Epithelial cell of alveolus of lung (primary cell): ENCODE results near the gene KRTAP19-5. TPM values are rescaled to one million over a fixed set of nuclear protein-coding genes. Genes with fewer than 3 reads are reported as not detected.

Experiments used
- total RNA-seq: library from RNA; depleted of rRNA; stranded (reverse); fragments of >200 nt; gene quantifications from 2 replicates; pipeline ENCODE4 v1.2.1, GENCODE V29; 2015

The KRTAP19-5 gene
- not detected in 2 replicates for total RNA-seq

GRCh38 chr21:30502041-30502440, at the start of gene KRTAP19-5:
Gene KRTAP19-5 (minus strand): TSS chr21:30502141. CDS start chr21:30502090, 51 bp downstream.

GRCh38 chr21:30541764-30542163, 39.8 kb upstream of the KRTAP19-5 start, which contains the start of gene KRTAP19-6:
Gene KRTAP19-6 (minus strand): TSS chr21:30541864. CDS start chr21:30541833, 31 bp downstream.

GRCh38 chr21:30497065-30497464, 4.9 kb downstream of the KRTAP19-5 start, which contains the start of gene KRTAP19-4:
Gene KRTAP19-4 (minus strand): TSS chr21:30497165. CDS start chr21:30497110, 55 bp downstream.

GRCh38 chr21:30491963-30492428, 9.9 kb downstream of the KRTAP19-5 start, which contains the start of gene KRTAP19-3:
Gene KRTAP19-3 (minus strand): TSS chr21:30492013. CDS start chr21:30491957, 56 bp downstream.

GRCh38 chr21:30487336-30487735, 14.6 kb downstream of the KRTAP19-5 start, which contains the start of gene KRTAP19-2:
Gene KRTAP19-2 (minus strand): TSS chr21:30487436. CDS start chr21:30487348, 88 bp downstream.

GRCh38 chr21:30480145-30480544, 21.8 kb downstream of the KRTAP19-5 start, which contains the start of gene KRTAP19-1:
Gene KRTAP19-1 (minus strand): TSS chr21:30480367. CDS start chr21:30480317, 50 bp downstream.

Other genes starting within 250 kb of the KRTAP19-5 start
- not detected in 2 replicates for gene KRTAP24-1, start 219.2 kb downstream of the KRTAP19-5 start, total RNA-seq
- gene KRTAP25-1, start 212.6 kb downstream of the KRTAP19-5 start, total RNA-seq, result not detected in 2 replicates
- not detected in 2 replicates for gene KRTAP26-1, start 181.8 kb downstream of the KRTAP19-5 start, total RNA-seq
- not detected in 2 replicates for gene KRTAP27-1, start 164.4 kb downstream of the KRTAP19-5 start, total RNA-seq
- not detected in 2 replicates for gene KRTAP23-1, start 153.5 kb downstream of the KRTAP19-5 start, total RNA-seq
- gene KRTAP13-2, start 129.9 kb downstream of the KRTAP19-5 start, total RNA-seq, result not detected in 2 replicates
- gene KRTAP13-1, start 106.1 kb downstream of the KRTAP19-5 start, total RNA-seq, result not detected in 2 replicates
- gene KRTAP13-3, start 76.2 kb downstream of the KRTAP19-5 start, total RNA-seq, result not detected in 2 replicates
- not detected in 2 replicates for gene KRTAP13-4, start 71.9 kb downstream of the KRTAP19-5 start, total RNA-seq
- gene KRTAP15-1, start 61.9 kb downstream of the KRTAP19-5 start, total RNA-seq, result not detected in 2 replicates
- gene KRTAP19-1, start 21.8 kb downstream of the KRTAP19-5 start, total RNA-seq, result not detected in 2 replicates
- gene KRTAP19-2, start 14.7 kb downstream of the KRTAP19-5 start, total RNA-seq, result not detected in 2 replicates
- gene KRTAP19-3, start 10.1 kb downstream of the KRTAP19-5 start, total RNA-seq, result not detected in 2 replicates
- not detected in 2 replicates for gene KRTAP19-4, start 5.0 kb downstream of the KRTAP19-5 start, total RNA-seq
- not detected in 2 replicates for gene KRTAP19-6, start 39.7 kb upstream of the KRTAP19-5 start, total RNA-seq
- gene KRTAP19-7, start 59.2 kb upstream of the KRTAP19-5 start, total RNA-seq, result not detected in 2 replicates
- not detected in 2 replicates for gene KRTAP22-2, start 88.3 kb upstream of the KRTAP19-5 start, total RNA-seq
- not detected in 2 replicates for gene KRTAP6-3, start 90.3 kb upstream of the KRTAP19-5 start, total RNA-seq
- not detected in 2 replicates for gene KRTAP6-2, start 96.8 kb upstream of the KRTAP19-5 start, total RNA-seq
- not detected in 2 replicates for gene KRTAP22-1, start 98.9 kb upstream of the KRTAP19-5 start, total RNA-seq
- gene KRTAP6-1, start 111.8 kb upstream of the KRTAP19-5 start, total RNA-seq, result not detected in 2 replicates
- gene KRTAP20-1, start 114.3 kb upstream of the KRTAP19-5 start, total RNA-seq, result not detected in 2 replicates
- gene KRTAP20-4, start 118.5 kb upstream of the KRTAP19-5 start, total RNA-seq, result not detected in 2 replicates
- not detected in 2 replicates for gene KRTAP20-2, start 133.1 kb upstream of the KRTAP19-5 start, total RNA-seq
- gene KRTAP20-3, start 140.7 kb upstream of the KRTAP19-5 start, total RNA-seq, result not detected in 2 replicates
- gene KRTAP21-3, start 216.6 kb upstream of the KRTAP19-5 start, total RNA-seq, result not detected in 2 replicates
- not detected in 2 replicates for gene KRTAP21-2, start 245.1 kb upstream of the KRTAP19-5 start, total RNA-seq